ENCODE measurements around the gene ZBTB37.

The ZBTB37 gene

GRCh38 chr1:173868266-173869020 lies at the start of gene ZBTB37:
Gene ZBTB37, plus strand, starts transcription at chr1:173868380. Its CDS starts 1,846 bp downstream, at chr1:173870226.
- peak; percentile 97 for DNase-seq (ENCODE audit: low read depth)
- no peak for TF ChIP-seq CTCF (IDR thresholded peaks at IDR 0.05; ENCODE audit: insufficient read depth, low read depth, low read length, missing control alignments)
- H3K4me3 ChIP-seq (ENCODE audit: low read depth, low read length) = peak within 1 kb of the TSS; percentile 83

DNA sequence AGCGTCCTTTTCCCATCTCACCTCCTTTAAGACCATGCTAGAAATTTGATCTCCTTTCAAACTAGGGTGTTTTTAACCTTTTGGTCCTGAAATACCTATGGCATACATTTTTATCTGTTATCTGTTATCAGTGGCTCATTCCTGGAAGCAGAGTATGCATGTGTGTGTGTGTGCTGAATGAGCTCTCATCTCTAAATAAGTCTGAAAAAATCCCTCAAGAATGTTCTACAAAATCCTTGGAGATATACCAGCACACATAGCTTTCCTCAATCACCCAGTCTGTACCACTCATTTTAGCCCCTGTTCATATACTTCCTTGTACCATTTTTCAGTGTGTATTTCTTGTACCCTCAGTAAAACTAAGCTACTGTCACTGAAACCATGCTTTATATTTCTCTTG lies 49.7 kb upstream of the ZBTB37 start:
- no peak overlapping the region for H3K4me3 ChIP-seq (ENCODE audit: low read depth, low read length)
- no peak for DNase-seq (ENCODE audit: low read depth)
- no peak for TF ChIP-seq CTCF (IDR thresholded peaks at IDR 0.05; ENCODE audit: insufficient read depth, low read depth, low read length, missing control alignments)

DNA sequence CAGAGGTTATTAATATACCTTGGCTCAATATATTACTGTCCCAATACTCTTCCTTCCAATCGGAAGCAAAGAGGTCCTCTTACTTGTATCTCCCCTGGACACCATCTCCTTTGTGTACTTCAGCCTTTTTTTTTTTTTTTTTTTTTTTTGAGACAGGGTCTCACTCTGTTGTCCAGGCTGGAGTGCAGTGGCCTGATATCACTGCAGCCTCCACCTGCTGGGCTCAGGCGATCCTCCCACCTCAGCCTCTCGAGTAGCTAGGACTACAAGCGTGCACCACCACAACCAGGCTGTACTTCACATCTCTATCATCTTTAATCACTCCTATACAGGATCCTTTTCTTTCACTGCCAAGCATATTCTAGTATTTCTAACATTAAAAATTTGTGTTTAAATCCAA lies 46.5 kb upstream of the ZBTB37 start:
- DNase-seq (ENCODE audit: low read depth) = no peak
- TF ChIP-seq CTCF (IDR thresholded peaks at IDR 0.05; ENCODE audit: insufficient read depth, low read depth, low read length, missing control alignments) = no peak
- H3K4me3 ChIP-seq (ENCODE audit: low read depth, low read length) = no peak overlapping the region

DNA sequence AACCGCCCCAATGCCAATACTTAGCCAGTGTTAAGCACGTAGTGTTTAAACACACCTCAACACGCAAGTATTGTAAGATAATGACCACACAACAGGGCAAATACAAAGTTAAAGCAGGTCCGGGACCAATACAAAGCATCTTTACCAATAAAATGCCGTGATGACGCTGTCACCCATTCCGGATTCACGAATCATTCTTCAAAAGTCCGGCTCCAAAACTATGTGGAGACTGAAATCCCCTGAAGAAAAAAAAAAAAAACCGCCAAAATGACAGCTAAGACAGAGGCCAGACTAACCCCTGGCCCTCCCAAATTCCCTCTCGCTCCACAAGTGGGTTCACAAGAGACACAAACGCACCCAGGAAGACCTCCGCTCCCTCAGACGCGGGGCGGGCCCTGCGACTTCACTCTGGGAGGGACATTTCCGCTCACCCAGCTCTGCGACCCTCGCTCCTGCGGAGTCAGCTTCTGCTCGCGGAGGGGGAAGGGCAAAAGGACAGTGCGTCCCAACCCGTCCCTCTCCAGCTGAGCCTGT lies 44.3 kb upstream of the ZBTB37 start:
- peak overlapping the region; percentile 79 for H3K4me3 ChIP-seq (ENCODE audit: low read depth, low read length)
- DNase-seq (ENCODE audit: low read depth) = no peak
- no peak for TF ChIP-seq CTCF (IDR thresholded peaks at IDR 0.05; ENCODE audit: insufficient read depth, low read depth, low read length, missing control alignments)

DNA sequence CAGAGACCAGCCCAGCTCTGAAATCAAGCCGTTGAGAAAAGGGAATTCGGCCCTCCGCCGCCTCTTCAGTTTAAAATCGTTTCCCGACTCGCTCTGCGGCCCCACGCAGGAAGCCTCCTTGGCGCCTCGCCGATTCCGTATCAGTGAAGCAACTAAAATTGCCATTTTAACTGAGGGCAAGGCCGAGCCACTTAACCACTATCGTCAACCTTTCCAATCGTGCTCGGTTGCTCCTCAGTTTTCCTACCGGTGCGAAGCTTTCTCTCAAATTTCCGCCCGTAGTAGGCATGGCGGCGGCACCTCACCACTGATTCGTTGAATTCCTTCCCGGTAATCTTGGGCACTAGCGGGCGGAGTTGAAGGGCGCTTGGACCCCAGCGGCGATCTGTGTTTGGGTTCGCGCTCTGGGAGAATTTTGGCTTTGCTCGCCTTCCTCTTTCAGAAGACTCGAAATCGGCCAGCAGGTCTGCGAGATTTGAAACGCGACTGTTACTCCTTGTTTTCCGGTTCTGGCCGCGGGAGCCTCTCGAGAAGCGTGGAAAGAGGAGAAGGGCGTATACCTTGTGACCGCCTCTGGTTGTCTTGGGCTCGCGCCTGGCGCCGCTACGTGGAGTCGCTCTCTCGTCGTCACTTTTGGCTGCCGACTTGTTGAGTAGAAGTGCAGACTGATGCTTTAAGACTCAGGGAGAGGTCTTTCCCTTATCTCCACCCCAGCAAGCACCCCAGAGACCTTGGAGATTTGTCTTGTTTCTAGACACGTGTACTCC lies 43.7 kb upstream of the ZBTB37 start, which contains the start of the genes CENPL and DARS2:
Gene CENPL, minus strand, starts transcription at position 569 of the 767 bp plus-strand sequence. CDS start 13,584 bp downstream, outside the sequence.
Gene DARS2, plus strand, starts transcription at position 359 of the 767 bp plus-strand sequence. CDS start 557 bp downstream, outside the sequence.
- TF ChIP-seq CTCF (IDR thresholded peaks at IDR 0.05; ENCODE audit: insufficient read depth, low read depth, low read length, missing control alignments) = no peak
- peak; percentile 98 for DNase-seq (ENCODE audit: low read depth)
- peak within 1 kb of the TSS; percentile 79 for H3K4me3 ChIP-seq (ENCODE audit: low read depth, low read length)

GRCh38 chr1:173827611-173828010 lies 40.6 kb upstream of the ZBTB37 start:
- no peak for DNase-seq (ENCODE audit: low read depth)
- no peak for TF ChIP-seq CTCF (IDR thresholded peaks at IDR 0.05; ENCODE audit: insufficient read depth, low read depth, low read length, missing control alignments)
- H3K4me3 ChIP-seq (ENCODE audit: low read depth, low read length) = no peak overlapping the region

Measured in GM12865 (cell line).